ENCODE data around the gene DYNC1I1.

DNA sequence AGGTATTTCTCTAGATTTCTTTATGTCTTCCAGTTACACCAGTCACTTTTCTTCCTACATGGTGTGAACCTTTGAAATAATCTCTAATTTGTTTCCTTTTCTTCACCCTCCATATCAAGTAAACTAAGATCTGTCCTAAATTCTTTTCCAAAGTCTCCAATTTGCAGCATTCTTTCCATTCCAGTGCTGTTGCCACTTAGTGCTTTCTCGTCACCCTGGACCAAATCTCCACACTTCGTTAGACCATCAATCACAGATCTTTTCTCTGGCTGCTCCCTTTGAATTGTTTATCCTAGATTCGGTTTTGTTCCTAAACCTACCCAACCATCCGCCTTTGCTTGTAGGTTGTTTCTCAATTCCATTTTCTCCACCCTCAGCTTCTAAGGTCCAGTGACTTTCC, 74.7 kb downstream of the DYNC1I1 start:
- TF ChIP-seq CTCF (IDR thresholded peaks at IDR 0.05) (no peak), EZH2 (IDR thresholded peaks at IDR 0.05) (no peak), EZH2phosphoT487 (IDR thresholded peaks at IDR 0.05) (no peak)
